GM18517 (cell line): ENCODE results near the gene PDGFC.
"Not testable (repeated sequence)": the region's sequence is repeated elsewhere in the genome, so short reads cannot be mapped to it uniquely, and the experiment has no call there.

Experiments
- ATAC-seq: cut with Tn5 transposase; IDR thresholded peaks from one replicate; pipeline ENCODE4 v1.9.1; 2021; ENCODE audit warnings: mild to moderate bottlenecking, moderate library complexity; ENCODE audit not compliant: unreplicated experiment

Gene PDGFC

DNA sequence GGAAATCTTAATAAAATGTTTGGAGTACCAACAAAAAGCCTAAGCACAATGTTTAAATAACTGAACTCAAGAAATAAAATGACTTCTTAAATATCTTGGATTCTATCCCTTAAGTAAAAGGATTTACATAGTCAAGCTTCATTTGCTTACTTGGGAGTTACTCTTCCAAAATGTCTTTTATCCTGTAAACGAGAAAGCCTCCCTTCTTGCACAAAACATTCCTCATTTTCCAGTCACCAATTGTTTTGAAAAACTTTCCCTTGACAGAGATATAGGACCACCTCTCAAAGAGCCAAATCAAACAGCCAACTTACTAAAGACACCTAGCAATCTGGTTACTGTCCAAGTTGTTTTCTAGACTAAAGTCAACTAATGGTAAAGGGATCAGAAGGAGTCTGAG, 18.6 kb downstream of the PDGFC start:
- no peak for ATAC-seq

DNA sequence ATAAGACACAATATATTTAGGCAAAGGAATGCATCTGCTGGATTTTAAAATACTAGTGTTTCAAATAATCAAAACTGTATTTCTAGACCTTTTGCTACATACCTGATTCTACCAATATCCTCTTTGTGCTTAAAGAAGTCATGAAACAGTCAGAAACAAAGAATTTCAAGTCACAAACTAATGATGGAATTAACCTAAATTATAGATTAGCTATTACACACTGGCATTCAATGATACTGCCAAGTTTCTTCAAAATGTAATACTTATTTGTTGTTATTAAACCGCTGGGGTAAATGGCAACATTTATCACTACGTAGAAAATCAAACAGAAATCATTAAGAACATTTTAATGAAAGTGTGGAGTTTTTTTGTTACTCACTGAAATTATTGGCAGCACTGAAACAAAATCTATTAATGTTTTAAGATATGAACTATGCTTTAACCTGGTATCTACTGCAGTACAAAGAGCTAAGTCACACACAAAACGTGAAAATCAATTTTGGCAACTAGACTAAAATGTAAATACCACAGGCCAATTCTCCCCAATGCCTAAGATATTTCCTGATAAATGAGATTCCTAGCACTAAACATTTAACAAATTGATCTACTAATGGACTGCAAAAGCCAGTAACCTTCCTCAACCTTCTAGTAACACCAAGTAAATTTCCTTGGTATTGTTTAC, 19.4 kb downstream of the PDGFC start:
- ATAC-seq: no peak

DNA sequence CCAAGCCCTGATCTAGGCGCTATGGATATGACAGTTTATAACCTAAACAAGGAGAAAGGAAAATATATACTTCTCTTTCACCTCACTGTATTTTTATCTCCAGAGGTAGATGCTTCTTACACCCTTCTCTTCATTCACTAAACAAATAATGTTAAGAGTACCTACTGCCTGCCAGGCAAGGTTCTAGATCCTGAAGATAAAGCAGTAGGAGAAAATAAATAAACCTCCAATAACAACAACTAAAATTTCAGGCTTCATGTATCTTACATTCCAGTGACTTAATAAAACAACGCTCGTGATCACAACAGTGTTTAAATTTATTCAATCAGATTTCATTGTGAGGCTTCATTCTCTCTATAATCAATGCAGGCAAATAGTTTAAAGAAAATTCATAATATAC, 20.7 kb downstream of the PDGFC start:
- ATAC-seq: no peak

- ATAC-seq: no peak
These were observed 21.5 kb downstream of the PDGFC start for GRCh38 chr4:156950090-156950489.

- ATAC-seq: no peak
These were observed 22.2 kb downstream of the PDGFC start for GRCh38 chr4:156949373-156949814.

DNA sequence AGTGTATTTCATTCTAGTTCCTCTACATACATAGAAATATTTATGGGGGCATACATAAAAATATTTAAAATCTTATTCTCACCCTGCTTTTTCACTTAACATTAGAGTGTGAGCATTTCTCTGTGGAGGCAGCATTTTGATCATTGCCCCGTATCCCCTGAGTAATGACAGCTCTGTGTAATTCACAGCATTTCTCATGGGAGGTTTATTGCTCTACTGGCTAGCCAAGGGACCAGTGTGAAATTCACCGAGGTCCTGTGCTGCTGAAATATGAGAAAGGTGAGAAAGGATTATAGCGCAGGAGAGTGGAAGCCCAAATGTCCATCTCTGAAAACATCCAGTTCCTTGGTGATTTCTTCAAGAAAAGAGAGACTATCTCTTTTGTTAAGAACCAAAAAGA, 22.9 kb downstream of the PDGFC start:
- ATAC-seq: no peak

- ATAC-seq: no peak
These were observed 23.5 kb downstream of the PDGFC start for GRCh38 chr4:156948133-156948532.

GRCh38 chr4:156946516-156947424, 24.8 kb downstream of the PDGFC start:
- ATAC-seq: no peak

DNA sequence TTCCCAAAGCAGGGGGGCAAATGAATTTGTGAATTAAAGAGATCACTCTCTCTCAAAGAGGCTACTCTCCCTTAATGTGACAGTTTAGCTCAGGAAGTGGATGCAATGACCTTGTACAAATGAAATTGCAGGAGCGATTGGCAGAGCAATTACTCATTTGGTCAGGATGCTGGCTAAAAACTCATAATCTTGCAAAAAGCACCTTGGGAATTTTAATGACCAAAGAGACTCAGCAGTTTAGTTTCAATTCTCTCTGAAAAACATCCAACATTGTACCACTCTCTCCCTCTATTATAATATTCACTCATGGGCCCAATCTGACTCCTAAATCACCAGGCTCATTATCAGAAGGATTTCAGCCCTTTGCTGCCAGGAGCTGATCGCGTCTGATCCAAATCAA, 26.1 kb downstream of the PDGFC start:
- ATAC-seq: no peak

DNA sequence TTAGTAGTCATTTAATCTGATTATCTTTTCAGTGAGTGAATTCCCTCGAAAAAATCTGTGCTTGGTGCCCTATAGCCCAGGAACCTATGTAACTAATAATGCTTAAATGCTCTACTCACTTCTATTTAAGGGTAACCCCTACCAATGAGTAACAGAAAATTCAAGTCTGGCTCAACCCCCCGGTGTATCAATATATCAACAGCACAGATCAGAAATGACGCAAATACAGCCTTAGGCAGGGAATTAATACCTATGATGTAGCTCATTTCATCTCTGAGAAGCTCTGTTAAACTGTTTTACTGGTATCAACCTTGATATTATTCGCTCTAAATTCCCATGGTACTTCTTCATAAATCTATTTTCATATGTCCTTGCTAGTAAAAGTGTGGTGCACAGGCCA, 28.6 kb downstream of the PDGFC start:
- ATAC-seq: no peak

- ATAC-seq: no peak
These were observed 29.6 kb downstream of the PDGFC start for GRCh38 chr4:156941940-156942548.

DNA sequence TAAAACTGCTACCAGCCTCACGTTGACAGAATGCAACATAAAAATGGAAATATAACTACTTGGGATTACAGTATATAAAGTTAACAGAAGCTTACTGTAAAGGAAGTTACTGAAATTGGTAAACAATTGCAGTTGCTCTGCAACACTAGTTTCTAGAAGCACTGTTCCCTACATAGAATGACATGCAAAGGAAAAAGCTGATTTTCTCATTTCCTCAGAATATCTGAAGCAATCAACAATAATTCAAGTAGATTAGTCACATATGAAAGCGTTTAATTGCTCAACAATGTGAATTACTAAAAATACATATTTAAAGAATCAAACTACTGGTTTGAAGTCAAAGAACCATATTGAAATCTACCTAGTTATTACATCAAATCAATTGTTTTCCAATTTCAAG, 31.8 kb downstream of the PDGFC start:
- no peak for ATAC-seq

- no peak for ATAC-seq
These were observed 32.5 kb downstream of the PDGFC start for GRCh38 chr4:156939139-156939538.

DNA sequence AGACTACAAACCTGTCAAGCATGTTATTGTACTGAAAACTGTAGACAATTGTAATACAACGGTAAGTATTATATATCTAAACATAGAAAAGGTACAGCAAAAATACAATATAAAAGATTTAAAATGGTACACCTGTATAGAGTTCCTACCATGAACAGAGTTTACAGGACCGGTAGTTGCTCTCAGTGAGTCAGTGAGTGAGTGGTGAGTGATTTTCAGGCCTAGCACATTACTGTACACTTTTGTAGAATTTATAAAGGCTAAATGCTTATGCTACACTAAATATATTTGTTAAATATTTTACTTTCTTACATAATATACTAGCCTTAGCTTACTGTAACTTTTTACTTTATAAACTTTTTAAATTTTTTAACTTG, 37.4 kb downstream of the PDGFC start:
- ATAC-seq: no peak

- no peak for ATAC-seq
These were observed 37.9 kb downstream of the PDGFC start for GRCh38 chr4:156933633-156934258.

DNA sequence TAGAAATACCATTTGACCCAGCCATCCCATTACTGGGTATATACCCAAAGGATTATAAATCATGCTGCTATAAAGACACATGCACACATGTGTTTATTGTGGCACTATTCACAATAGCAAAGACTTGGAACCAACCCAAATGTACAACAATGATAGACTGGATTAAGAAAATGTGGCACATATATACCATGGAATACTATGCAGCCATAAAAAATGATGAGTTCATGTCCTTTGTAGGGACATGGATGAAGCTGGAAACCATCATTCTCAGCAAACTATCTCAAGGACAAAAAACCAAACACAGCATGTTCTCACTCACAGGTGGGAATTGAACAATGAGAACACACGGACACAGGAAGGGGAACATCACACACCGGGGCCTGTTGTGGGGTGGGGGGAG, 39.2 kb downstream of the PDGFC start:
- ATAC-seq: not testable (repeated sequence)

DNA sequence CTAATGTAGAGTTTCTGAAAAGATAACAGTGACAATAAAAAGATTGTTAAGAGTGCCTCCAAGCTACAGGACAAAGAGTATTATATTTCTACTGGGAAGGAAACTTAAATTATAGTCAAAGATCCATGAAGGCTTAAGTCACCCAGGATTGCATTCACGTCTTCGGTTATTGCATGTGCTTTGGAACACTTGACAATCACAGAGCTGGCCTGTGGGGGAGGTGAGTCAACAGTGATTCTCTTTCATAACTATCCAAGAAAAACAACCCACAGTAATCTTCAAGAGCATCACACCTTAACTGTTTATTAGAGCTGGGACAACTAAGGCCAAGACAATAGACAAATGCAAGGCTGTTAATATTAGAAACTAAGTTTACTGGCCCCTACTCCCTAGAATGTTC, 40.3 kb downstream of the PDGFC start:
- no peak for ATAC-seq

- no peak for ATAC-seq
These were observed 42.1 kb downstream of the PDGFC start for GRCh38 chr4:156929386-156930105.

- ATAC-seq: no peak
These were observed 46.8 kb downstream of the PDGFC start for GRCh38 chr4:156924774-156925315.

DNA sequence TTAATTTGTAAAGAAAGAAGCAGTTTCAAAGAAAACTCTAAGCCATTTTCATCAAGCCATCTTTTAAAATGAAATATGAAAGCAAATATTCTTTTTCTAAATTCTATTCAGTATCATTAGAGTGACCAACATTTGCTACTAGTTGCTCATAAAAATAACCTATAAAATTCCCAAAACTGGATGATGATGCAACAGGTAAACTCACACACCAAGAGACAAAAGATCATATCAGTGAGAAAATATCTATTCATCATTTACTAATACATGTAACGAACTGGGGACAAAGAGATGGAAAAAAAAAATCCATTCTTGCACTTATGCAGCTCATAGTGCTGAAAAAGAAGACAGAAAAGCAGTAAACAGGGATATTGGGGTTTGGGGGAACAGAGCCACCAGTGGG, 48.1 kb downstream of the PDGFC start:
- no peak for ATAC-seq
